NCI-H510A treated with DMSO at 0.1 percent for 48 hours (cell line): ENCODE measurements around the gene RPP25L.

Experiments used
- DNase-seq: peaks from one replicate; lab custom pipeline; 2025; lab: John Stamatoyannopoulos, UW

RPP25L gene

GRCh38 chr9:34585946-34586669 is 25.8 kb downstream of the RPP25L start:
- DNase-seq: no peak

- no peak for DNase-seq
Observed at GRCh38 chr9:34584970-34585369, 26.9 kb downstream of the RPP25L start.

- DNase-seq: no peak
Observed at GRCh38 chr9:34582787-34583186, 29.1 kb downstream of the RPP25L start.

GRCh38 chr9:34581318-34581717 is 30.6 kb downstream of the RPP25L start:
- no peak for DNase-seq

DNA sequence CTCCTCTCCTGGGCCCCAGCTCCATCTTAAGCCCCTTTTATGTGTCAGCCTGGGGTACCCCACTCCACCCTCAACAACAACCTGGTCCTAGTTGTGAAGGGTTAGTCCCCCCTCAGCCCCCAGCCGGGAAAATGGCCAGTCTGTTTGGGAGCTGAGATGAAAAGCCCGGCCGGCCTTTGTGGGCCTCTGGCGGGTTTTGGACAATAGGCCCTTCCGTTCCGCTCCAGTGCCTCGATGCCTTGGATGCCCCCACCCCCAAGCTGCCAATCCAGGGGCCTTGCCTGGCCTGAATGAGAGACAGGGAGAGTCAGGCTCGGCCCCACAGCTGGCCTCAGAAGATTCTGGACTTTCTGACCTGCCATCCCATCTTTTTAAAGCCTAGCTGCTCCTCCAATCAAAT is 31.5 kb downstream of the RPP25L start:
- no peak for DNase-seq

- DNase-seq: no peak
Observed at GRCh38 chr9:34579808-34580163, 32.1 kb downstream of the RPP25L start.

GRCh38 chr9:34579104-34579807 is 32.6 kb downstream of the RPP25L start:
- DNase-seq: no peak

DNA sequence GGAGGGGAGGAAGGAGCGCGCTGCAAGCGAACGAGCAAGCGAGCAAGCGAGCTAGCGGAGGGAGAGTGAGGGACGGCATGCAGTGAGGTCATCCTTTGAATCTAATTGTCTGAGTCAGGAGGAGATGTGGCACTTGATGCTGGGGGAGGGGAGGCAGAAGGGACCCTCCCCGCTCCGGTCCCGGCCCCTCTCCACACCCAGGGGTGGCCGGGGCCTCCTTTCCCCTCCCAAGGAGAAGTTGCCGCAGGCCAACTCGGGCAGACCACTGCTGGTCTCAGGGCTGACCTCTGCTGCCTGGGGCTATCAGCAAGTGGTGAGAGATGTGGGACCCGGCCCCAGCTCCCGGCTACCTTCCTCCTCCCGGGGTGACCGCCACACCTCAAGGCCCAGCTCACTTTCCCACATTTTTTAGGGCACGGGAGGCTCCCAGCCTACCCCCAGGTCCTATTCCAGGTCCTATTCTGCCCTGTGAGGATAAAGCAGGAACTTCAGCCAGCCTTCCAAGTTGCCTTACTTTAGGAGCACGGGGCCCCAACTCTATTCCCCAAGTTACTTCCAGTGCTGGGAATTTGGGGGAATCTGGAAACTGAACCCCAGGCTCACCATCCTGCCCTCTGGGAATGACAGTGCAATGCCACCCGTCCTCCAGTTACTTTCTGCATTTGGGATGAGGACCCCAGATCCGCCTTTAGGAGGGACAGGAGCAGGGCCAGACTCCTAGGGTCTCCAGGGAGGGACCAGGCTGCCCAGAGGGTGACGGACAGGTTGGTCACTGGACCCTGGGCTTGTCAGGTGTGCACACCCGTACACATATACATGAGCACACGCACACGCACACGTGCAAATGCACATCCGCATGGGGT is 33.4 kb downstream of the RPP25L start:
- DNase-seq: no peak

- no peak for DNase-seq
Observed at GRCh38 chr9:34577400-34578240, 34.3 kb downstream of the RPP25L start.

DNA sequence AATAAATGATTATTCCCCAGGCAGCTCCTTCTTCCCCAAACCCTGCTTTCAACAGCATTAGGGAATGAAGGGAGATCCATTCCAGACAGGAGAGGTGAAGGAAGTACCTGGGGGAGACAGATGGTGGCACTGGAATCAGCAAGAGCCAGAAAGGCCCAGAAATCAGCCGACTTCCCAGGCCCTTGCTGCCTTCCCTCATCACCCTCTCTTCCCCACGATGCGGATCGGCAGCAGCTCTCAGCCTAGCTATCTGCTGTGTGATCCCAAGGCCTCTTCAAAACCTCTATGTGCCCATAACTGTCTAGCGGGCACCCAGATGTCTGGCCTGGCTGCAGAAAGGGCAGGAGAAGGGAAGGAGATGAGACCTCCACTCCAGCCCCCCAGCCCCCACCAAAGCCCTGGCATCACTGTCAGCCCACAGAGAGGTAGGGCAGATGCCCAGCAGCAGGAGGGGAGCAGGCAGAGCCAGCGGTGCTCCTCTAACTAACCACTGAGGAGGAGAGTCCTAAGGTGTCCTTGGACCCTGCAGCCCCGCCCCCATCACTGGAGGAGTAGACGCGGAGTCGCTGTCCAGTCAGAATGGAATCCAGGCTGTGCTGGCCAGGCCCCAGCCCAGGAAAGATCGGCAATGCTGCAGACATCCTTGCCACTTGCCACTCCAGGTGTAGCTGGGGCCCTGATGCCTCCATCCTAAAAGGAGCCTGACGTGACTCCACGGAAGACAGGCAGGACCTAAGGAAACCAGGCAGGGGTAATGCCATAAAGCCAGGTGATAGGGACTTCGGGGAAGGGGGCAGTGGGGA is 35.1 kb downstream of the RPP25L start:
- DNase-seq: no peak

DNA sequence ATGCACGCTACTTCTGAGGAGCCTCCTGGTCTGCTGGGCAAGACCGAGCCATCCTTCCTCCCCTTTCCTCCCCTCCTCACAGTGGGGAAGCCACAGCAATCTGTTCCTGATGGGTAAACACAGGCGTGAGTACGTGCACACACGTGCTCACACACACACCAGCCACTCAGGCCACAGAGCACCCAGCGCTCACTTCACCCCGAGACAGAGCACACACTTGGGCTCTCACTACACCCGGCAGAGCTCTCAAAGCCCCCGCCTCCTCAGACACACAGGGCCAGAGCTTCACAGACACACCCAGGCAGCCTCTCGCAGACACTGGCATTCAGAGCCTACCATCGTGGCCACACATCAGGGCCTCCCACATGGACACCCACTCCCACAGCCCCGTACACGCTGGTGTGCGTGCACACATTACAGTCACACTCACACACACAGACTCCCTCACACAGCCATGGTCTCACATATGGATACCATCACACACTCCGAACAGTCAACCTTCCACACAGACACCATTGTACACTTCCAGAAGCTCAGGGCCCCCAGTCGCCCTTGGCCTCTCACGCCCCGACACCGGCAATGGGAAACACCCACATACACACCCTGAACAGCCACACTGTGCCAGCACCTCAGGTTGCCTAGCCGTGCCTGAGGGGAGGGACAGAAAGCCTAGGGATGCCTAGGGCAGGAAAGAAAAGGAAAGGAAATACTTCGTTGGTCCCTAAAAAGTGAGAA is 35.9 kb downstream of the RPP25L start:
- no peak for DNase-seq

GRCh38 chr9:34575241-34575640 is 36.7 kb downstream of the RPP25L start:
- DNase-seq: no peak

GRCh38 chr9:34574571-34574970 is 37.3 kb downstream of the RPP25L start:
- no peak for DNase-seq

GRCh38 chr9:34573599-34574325 is 38.1 kb downstream of the RPP25L start:
- no peak for DNase-seq

GRCh38 chr9:34572628-34573027 is 39.3 kb downstream of the RPP25L start:
- DNase-seq: no peak

- DNase-seq: no peak
Observed at GRCh38 chr9:34572092-34572491, 39.8 kb downstream of the RPP25L start.

GRCh38 chr9:34571481-34571810 is 40.5 kb downstream of the RPP25L start:
- no peak for DNase-seq

DNA sequence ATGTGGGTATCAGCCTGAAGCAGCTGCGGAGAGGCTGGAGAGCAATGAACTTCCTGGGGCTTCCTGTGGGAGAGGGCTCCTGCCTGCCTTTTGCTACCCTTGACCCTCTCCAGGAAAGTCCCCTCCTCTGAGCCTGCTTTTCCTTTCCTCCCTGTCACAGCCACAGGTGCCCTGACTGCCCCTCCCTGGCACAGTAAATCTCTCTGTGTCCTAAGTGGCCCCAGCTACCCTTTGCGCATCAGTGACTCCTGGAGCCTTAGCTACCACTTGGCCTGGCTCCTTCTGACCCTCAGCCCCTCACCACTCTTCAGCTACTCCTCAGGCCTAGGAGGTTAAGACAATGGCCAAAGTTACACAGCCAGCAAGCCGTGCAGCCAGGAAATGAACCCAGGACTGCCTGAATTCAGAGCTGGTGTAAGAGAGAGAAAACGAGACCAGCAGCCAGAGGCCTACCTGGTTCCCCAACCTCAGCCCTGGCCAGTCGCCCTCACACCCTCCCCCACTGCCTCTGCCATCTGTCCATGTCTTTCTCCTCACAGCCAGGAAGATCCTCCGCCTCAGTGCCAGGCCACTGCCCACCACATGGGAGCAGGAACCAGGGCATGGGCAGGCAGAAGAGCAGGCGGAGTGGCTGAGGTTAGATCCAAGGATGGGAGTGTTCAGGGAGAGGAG is 41.0 kb downstream of the RPP25L start:
- DNase-seq: no peak

DNA sequence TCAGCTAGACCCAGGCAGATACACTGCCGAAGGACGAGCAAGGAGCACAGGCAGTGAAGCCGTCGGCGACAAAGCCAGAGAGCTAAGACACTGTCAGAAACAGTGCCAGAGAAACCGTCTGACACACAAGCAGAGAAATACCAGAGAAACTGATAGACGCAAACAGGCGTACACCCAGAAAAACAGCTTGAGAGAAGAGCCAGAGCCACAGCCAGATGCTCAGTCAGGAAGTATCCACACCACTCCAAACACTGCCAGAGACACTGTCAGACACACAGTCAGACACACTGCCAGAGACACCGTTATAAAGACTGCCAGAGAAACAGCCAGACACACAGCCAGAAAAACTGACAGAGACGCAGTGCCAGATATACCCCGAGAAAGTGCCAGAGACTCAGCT is 41.5 kb downstream of the RPP25L start:
- no peak for DNase-seq
